Uterus (tissue), 2 donors: ENCODE measurements around the gene HCN2.

ENCODE experiments used
- POLR2A ChIP-seq, 2 donors: fragments of 450-650 bp; IDR thresholded peaks; one replicate each; pipeline ENCODE4 v1.6.1; 2016; ENCODE audit warnings: antibody characterized with exemption in 2 of 2, mild to moderate bottlenecking in 1 of 2, moderate library complexity in 1 of 2
- TF ChIP-seq, protein P1 (sequence below), 4 experiments: fragments of 200-600 bp in 2 of 4; fragments of 450-650 bp in 2 of 4; sonication (generic) in 2 of 4; IDR thresholded peaks; one replicate each; pipeline ENCODE4 v1.5.1; 2016 to 2019; ENCODE audit warnings: antibody characterized with exemption in 4 of 4, mild to moderate bottlenecking in 2 of 4, moderate library complexity in 1 of 4

DNA sequence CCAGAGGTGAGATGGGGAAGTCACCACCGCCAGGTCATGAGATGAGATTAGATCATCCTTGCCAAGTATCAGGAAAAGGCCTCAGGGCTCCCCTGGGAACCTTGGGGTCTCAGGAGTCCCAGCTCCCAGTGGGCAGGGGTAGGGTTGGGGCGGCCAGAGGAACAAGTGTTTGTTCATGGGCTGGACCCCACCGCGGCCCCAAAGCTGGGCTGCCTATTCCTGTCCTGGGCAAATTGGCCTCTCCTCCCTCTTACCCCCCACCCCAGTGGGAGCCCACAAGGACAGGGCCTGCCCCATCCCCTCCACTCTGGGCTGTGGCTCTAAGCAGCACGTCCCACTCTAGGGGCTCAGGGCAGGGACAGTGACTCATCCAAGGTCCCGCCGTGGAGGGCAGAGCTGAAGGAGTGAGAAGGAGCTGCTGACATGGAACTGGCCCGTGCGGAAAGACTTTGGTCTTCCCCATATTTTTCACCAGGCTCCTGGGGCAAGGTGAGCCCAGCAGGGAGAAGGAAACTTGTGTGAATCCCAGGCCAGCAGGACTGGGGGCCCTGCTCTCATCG is 4.0 kb upstream of the HCN2 start:
- TF ChIP-seq, protein P1, sequence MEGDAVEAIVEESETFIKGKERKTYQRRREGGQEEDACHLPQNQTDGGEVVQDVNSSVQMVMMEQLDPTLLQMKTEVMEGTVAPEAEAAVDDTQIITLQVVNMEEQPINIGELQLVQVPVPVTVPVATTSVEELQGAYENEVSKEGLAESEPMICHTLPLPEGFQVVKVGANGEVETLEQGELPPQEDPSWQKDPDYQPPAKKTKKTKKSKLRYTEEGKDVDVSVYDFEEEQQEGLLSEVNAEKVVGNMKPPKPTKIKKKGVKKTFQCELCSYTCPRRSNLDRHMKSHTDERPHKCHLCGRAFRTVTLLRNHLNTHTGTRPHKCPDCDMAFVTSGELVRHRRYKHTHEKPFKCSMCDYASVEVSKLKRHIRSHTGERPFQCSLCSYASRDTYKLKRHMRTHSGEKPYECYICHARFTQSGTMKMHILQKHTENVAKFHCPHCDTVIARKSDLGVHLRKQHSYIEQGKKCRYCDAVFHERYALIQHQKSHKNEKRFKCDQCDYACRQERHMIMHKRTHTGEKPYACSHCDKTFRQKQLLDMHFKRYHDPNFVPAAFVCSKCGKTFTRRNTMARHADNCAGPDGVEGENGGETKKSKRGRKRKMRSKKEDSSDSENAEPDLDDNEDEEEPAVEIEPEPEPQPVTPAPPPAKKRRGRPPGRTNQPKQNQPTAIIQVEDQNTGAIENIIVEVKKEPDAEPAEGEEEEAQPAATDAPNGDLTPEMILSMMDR (IDR thresholded peaks at IDR 0.05): no peak
- TF ChIP-seq POLR2A (IDR thresholded peaks at IDR 0.05): no peak
